Upper lobe of left lung (tissue), 6 donors: Measurements from ENCODE around the gene SFRP4. TPM values are rescaled to one million over a fixed set of nuclear protein-coding genes. Genes with fewer than 3 reads are reported as not detected.

Source experiments
- ATAC-seq, 2 donors: fragments of 200-7000 bp; cut with Tn5 transposase; one replicate each; pipeline ENCODE4 v1.9.1; 2022; ENCODE audit warnings: mild to moderate bottlenecking in 2 of 2, moderate library complexity in 2 of 2; ENCODE audit not compliant: low FRiP score in 2 of 2
- DNase-seq, 2 donors: peaks; one replicate each; pipeline ENCODE4 v3.0.0-alpha.2; 2019 to 2020
- H3K27ac ChIP-seq, 4 donors: fragments of 200-600 bp; sonication (generic); one replicate each; pipeline ENCODE4 v1.5.1; 2016 to 2019
- H3K27me3 ChIP-seq, 4 donors: fragments of 200-600 bp; sonication (generic); one replicate each; pipeline ENCODE4 v1.5.1; 2017 to 2019
- H3K36me3 ChIP-seq, 4 donors: fragments of 200-600 bp; sonication (generic); one replicate each; pipeline ENCODE4 v1.5.1; 2016 to 2019
- H3K4me1 ChIP-seq, 4 donors: fragments of 200-600 bp; sonication (generic); one replicate each; pipeline ENCODE4 v1.5.1; 2018 to 2019
- H3K4me3 ChIP-seq, 4 donors: fragments of 200-600 bp; sonication (generic); one replicate each; pipeline ENCODE4 v1.5.1; 2017 to 2019; ENCODE audit warnings: mild to moderate bottlenecking in 2 of 4, moderate library complexity in 1 of 4
- H3K9me3 ChIP-seq, 4 donors: fragments of 200-600 bp; sonication (generic); one replicate each; pipeline ENCODE4 v1.5.1; 2018 to 2019
- EP300 ChIP-seq, 4 donors: sonication (generic); formaldehyde crosslinking; IDR thresholded peaks; one replicate each; pipeline ENCODE4 v1.5.1; 2017; ENCODE audit warnings: antibody characterized with exemption in 4 of 4, control low read depth in 2 of 4
- POLR2A ChIP-seq, 4 donors: fragments of 450-650 bp; IDR thresholded peaks; one replicate each; pipeline ENCODE4 v1.5.1; 2016 to 2017; ENCODE audit warnings: antibody characterized with exemption in 4 of 4, mild to moderate bottlenecking in 2 of 4
- POLR2AphosphoS5 ChIP-seq, 2 donors: sonication (generic); formaldehyde crosslinking; IDR thresholded peaks; one replicate each; pipeline ENCODE4 v1.5.1; 2017; ENCODE audit warnings: antibody characterized with exemption in 2 of 2
- WGBS, 2 donors: methylation state at CpG; one replicate each; pipeline ENCODE4 v1.1.5; 2017 to 2018; 5-methylcytosine and 5-hydroxymethylcytosine counted together
- total RNA-seq, 6 donors: library from RNA; depleted of rRNA in 4 of 6; stranded (reverse); fragments of >200 nt in 4 of 6; gene quantifications; one replicate each; pipeline versions ENCODE4 v1.1.0 to v1.2.1, GENCODE V29; 2016 to 2021
- TF ChIP-seq, protein P1 (sequence below), 6 experiments: fragments of 450-650 bp in 4 of 6; fragments of 200-600 bp in 2 of 6; sonication (generic) in 2 of 6; IDR thresholded peaks; one replicate each; pipeline ENCODE4 v1.5.1; 2016 to 2019; ENCODE audit warnings: antibody characterized with exemption in 6 of 6
- donor health status: DM: no; HTN: no; CAD: no; lungs with moderate emphysema.
- donor health status: DM: no; HTN: yes; CAD: no; lungs with severe emphysema.

Gene SFRP4
- total RNA-seq, 6 donors from 2014 or later, result under 0.01 to 12.2 (median 4.3) TPM

DNA sequence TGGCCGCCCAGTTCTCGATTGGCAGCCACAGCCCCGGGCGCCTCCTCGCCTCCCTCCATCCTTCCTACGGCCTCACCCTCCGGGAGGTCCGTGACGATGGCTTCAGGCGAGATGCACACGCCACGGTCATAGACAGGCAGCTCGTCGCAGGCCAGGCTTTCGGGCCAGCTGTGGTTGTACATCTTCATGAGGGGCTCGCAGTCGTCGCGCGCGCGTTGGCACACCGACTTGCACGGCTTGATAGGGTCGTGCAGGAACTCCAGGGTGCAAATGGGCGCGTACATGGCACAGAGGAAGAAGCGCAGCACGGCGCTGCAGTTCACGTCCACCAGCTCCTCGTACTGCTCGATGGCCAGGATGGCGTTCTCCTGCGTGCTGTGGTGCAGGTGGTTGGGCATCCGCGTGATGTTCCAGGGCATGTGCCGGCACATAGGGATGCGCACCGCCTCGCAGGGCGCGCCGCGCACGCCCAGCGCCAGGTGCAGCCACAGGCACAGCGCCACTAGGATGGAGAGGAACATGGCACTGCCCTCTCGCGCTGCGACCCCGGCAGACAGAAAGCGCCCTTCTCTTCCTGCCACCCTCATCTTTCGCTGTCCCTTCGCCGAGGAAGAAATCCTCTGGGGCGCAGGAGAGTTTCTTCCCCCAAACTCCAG lies 472 bp downstream of the SFRP4 start:
- no peaks in the 10 kb centered on the region for H3K36me3 ChIP-seq
- DNase-seq (peak; percentile 24 to 87), ATAC-seq (peak; percentile 27 to 40)
- H3K4me1 ChIP-seq, result peaks cover 16 to 36% (median 28%) of the 10 kb centered on the region in 4 donors
- H3K9me3 ChIP-seq, result no peaks in the 10 kb centered on the region
- WGBS, 2 donors, result 5 to 12% methylated on average over 14 to 40 of the region's 57 CpGs
- H3K4me3 ChIP-seq, result peak overlapping the region; percentile 36 to 60 (median 58)
- TF ChIP-seq EP300 (IDR thresholded peaks at IDR 0.05) (no peak), POLR2AphosphoS5 (IDR thresholded peaks at IDR 0.05) (no peak), POLR2A (IDR thresholded peaks at IDR 0.05) (no peak)
- TF ChIP-seq, protein P1, sequence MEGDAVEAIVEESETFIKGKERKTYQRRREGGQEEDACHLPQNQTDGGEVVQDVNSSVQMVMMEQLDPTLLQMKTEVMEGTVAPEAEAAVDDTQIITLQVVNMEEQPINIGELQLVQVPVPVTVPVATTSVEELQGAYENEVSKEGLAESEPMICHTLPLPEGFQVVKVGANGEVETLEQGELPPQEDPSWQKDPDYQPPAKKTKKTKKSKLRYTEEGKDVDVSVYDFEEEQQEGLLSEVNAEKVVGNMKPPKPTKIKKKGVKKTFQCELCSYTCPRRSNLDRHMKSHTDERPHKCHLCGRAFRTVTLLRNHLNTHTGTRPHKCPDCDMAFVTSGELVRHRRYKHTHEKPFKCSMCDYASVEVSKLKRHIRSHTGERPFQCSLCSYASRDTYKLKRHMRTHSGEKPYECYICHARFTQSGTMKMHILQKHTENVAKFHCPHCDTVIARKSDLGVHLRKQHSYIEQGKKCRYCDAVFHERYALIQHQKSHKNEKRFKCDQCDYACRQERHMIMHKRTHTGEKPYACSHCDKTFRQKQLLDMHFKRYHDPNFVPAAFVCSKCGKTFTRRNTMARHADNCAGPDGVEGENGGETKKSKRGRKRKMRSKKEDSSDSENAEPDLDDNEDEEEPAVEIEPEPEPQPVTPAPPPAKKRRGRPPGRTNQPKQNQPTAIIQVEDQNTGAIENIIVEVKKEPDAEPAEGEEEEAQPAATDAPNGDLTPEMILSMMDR (IDR thresholded peaks at IDR 0.05), result no peak
- peaks cover 0 to 5% (median 0%) of the 10 kb centered on the region in 4 donors for H3K27me3 ChIP-seq
- peak overlapping the region; percentile 19 to 70 (median 29) for H3K27ac ChIP-seq

DNA sequence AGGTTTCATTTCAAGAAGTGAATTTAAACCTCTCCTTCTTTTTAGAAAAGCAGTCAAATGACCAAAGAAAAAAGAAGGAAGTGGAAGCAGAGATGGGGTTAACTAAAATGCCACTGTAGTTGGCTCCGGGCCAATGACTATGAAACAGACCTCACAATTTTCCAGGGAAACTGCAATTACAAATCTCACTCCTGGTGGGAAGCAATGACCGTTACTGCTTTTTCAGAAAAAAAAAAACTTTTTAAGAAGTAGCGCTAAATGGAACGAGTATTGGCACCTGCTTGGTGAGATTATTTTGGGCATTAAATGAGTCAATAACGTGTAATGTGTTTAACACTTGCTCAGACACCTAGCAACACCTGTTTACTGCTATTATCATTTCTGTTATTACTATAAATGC lies 1.2 kb downstream of the SFRP4 start:
- no peaks in the 10 kb centered on the region for H3K36me3 ChIP-seq
- peaks cover 0 to 5% (median 0%) of the 10 kb centered on the region in 4 donors for H3K27me3 ChIP-seq
- H3K4me3 ChIP-seq, result peak overlapping the region in 1 of 4 donors; percentile 59
- ATAC-seq, result no peak
- peak overlapping the region in 1 of 4 donors; percentile 22 for H3K27ac ChIP-seq
- WGBS, 2 donors, result 11 to 21% methylated on average over 5 of the region's 5 CpGs
- DNase-seq, result no peak
- H3K4me1 ChIP-seq, result peaks cover 16 to 30% (median 27%) of the 10 kb centered on the region in 4 donors
- H3K9me3 ChIP-seq, result no peaks in the 10 kb centered on the region
- TF ChIP-seq POLR2AphosphoS5 (IDR thresholded peaks at IDR 0.05), result no peak
- TF ChIP-seq EP300 (IDR thresholded peaks at IDR 0.05), result no peak
- TF ChIP-seq POLR2A (IDR thresholded peaks at IDR 0.05), result no peak
- TF ChIP-seq, protein P1 (IDR thresholded peaks at IDR 0.05), result no peak

DNA sequence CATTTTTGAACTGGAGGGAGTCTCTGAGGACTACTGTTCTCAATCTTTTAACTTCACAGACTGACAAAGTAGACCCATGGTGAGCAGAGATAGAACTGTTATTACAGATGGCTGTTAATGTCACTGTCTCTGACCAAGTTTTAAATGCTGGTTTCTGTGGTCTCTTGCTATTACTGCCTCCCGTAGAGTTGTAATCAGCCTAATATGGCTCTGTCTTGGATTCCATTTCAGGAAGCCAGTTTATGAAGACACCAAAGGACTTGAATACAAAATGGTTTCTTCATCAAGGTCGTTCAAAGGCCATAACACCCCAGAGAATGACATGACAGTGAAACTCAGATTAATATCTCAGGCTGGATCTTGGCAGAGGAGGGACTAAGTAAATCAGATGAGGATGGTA lies 3.9 kb downstream of the SFRP4 start:
- Histone ChIP-seq H3K27me3 (peaks cover 0 to 5% (median 0%) of the 10 kb centered on the region in 4 donors), H3K36me3 (no peaks in the 10 kb centered on the region), H3K27ac (no peak overlapping the region), H3K4me3 (no peak overlapping the region), H3K9me3 (no peaks in the 10 kb centered on the region), H3K4me1 (peaks cover 16 to 27% (median 21%) of the 10 kb centered on the region in 4 donors)
- 59 to 62% methylated on average over 2 of the region's 2 CpGs for WGBS, 2 donors
- TF ChIP-seq POLR2AphosphoS5 (IDR thresholded peaks at IDR 0.05) (no peak), EP300 (IDR thresholded peaks at IDR 0.05) (no peak), POLR2A (IDR thresholded peaks at IDR 0.05) (no peak)
- TF ChIP-seq, protein P1 (IDR thresholded peaks at IDR 0.05), result no peak
- ATAC-seq, result no peak
- DNase-seq, result no peak

DNA sequence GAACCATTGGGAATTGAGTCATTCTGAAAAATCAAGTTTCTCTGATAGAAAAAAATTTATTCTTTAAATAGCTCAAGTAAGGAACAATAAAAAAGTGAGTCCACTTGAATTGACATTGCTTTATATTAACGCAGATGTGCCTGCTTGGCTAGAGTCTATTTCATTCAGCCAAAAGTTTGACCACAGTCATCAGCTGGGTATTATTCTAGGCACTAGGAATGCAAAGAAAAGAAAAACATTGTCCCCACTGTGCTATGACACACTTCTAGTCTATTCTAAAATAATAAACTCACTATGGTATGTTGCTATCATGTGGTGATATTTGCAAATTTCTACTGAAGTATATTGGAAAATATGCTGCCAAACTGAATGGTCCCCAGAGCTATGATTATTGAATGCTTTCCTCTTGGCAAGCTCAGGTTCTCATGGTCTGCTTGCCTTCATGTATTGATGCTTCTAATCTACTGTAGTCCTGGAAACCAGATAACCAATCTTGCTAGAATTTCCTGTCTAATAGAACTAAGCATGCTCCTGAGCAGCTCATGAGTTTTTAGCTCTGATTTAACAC lies 8.3 kb downstream of the SFRP4 start:
- DNase-seq (no peak), ATAC-seq (no peak)
- Histone ChIP-seq H3K9me3 (no peaks in the 10 kb centered on the region), H3K4me1 (no peaks in the 10 kb centered on the region), H3K36me3 (no peaks in the 10 kb centered on the region), H3K27me3 (no peaks in the 10 kb centered on the region), H3K4me3 (no peak overlapping the region), H3K27ac (no peak overlapping the region)
- no peak for TF ChIP-seq POLR2AphosphoS5 (IDR thresholded peaks at IDR 0.05)
- no peak for TF ChIP-seq POLR2A (IDR thresholded peaks at IDR 0.05)
- no peak for TF ChIP-seq EP300 (IDR thresholded peaks at IDR 0.05)
- TF ChIP-seq, protein P1 (IDR thresholded peaks at IDR 0.05), result no peak
- 94 to 100% methylated on average over 1 of the region's 1 CpG for WGBS, 2 donors
